Right renal pelvis (tissue), 4 donors: ENCODE data around the gene WDR90. TPM values are rescaled to one million over a fixed set of nuclear protein-coding genes. Genes with fewer than 3 reads are reported as not detected.

Experiments used
- DNase-seq, 4 donors: peaks; one replicate each; pipeline ENCODE4 v3.0.0-alpha.2; 2013; ENCODE audit warnings: low read depth in 4 of 4, low spot score in 3 of 4, missing footprints in 1 of 4
- polyA plus RNA-seq, 4 donors: library from polyadenylated mRNA; unstranded; fragments of 120-200 nt; gene quantifications; one replicate each; pipeline ENCODE4 v1.2.1, GENCODE V29; 2013; ENCODE audit not compliant: insufficient read length in 4 of 4

The WDR90 gene
- polyA plus RNA-seq, 4 donors: 28.1 to 49.7 (median 37.7) TPM

DNA sequence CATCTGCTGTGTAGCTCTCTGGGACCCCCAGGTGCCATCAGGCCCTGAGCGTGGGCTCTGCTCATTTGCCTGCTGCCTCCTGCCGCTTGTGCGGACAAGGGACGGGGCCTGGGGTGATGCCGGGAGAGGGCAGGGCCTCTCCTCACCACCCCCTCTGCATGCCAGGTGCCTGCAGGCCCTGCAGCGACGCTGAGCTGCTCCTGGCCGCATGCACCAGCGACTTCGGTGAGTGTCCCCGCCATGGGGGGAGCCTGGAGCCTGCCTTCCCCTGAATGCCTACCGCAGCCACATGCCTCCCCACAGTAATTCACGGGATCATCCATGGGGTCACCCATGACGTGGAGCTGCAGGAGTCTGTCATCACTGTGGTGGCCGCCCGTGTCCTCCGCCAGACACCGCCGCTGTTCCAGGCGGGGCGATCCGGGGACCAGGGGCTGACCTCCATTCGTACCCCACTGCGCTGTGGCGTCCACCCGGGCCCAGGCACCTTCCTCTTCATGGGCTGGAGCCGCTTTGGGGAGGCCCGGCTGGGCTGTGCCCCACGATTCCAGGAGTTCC lies 67.7 kb downstream of the WDR90 start:
- no peak for DNase-seq

Other genes with a start within 250 kb of the WDR90 start
- gene DECR2, start 247.5 kb upstream of the WDR90 start, polyA plus RNA-seq: 10 to 100 TPM; 17.8 to 40.4 (median 32.2) TPM
- gene RAB11FIP3, start 223.7 kb upstream of the WDR90 start, polyA plus RNA-seq: 100 to 1,000 TPM in 1 of 4 donors, 10 to 100 TPM in 3; 72.7 to 100 (median 91.3) TPM
- 10 to 100 TPM; 23.1 to 35.7 (median 26.3) TPM for gene CAPN15, start 121.7 kb upstream of the WDR90 start, polyA plus RNA-seq
- gene PRR35, start 89.0 kb upstream of the WDR90 start, polyA plus RNA-seq: 10 to 100 TPM; 10.5 to 18.4 (median 11.0) TPM
- gene NHLRC4, start 82.4 kb upstream of the WDR90 start, polyA plus RNA-seq: 1 to 10 TPM; 7.2 to 9.9 (median 8.0) TPM
- 10 to 100 TPM; 54.7 to 75.4 (median 65.0) TPM for gene PIGQ, start 79.4 kb upstream of the WDR90 start, polyA plus RNA-seq
- gene RAB40C, start 59.3 kb upstream of the WDR90 start, polyA plus RNA-seq: 10 to 100 TPM; 17.1 to 28.6 (median 19.9) TPM
- 1 to 10 TPM; 1.4 to 2.8 (median 1.7) TPM for gene WFIKKN1, start 18.4 kb upstream of the WDR90 start, polyA plus RNA-seq
- 10 to 100 TPM; 46.8 to 75.5 (median 51.3) TPM for gene METTL26, start 13.1 kb upstream of the WDR90 start, polyA plus RNA-seq
- 10 to 100 TPM; 15.4 to 28.0 (median 17.3) TPM for gene MCRIP2, start 7.5 kb upstream of the WDR90 start, polyA plus RNA-seq
- gene RHOT2, start 18.8 kb downstream of the WDR90 start, polyA plus RNA-seq: 100 to 1,000 TPM in 1 of 4 donors, 10 to 100 TPM in 3; 70.5 to 111 (median 77.6) TPM
- gene RHBDL1, start 26.3 kb downstream of the WDR90 start, polyA plus RNA-seq: 1 to 10 TPM in 3 of 4 donors, under 1 TPM in 1; 0.91 to 2.7 (median 1.8) TPM
- gene STUB1, start 31.0 kb downstream of the WDR90 start, polyA plus RNA-seq: 100 to 1,000 TPM in 3 of 4 donors, 10 to 100 TPM in 1; 93.2 to 138 (median 122) TPM
- gene JMJD8, start 35.0 kb downstream of the WDR90 start, polyA plus RNA-seq: 10 to 100 TPM; 64.4 to 85.4 (median 66.1) TPM
- gene WDR24, start 41.0 kb downstream of the WDR90 start, polyA plus RNA-seq: 10 to 100 TPM in 3 of 4 donors, 1 to 10 TPM in 1; 10.0 to 14.0 (median 10.8) TPM
- 1 to 10 TPM in 3 of 4 donors, under 1 TPM in 1; 0.79 to 1.8 (median 1.2) TPM for gene FBXL16, start 56.4 kb downstream of the WDR90 start, polyA plus RNA-seq
- 10 to 100 TPM in 1 of 4 donors, 1 to 10 TPM in 3; 5.8 to 17.0 (median 9.3) TPM for gene METRN, start 65.8 kb downstream of the WDR90 start, polyA plus RNA-seq
- gene ANTKMT, start 71.8 kb downstream of the WDR90 start, polyA plus RNA-seq: 10 to 100 TPM; 13.5 to 27.8 (median 14.4) TPM
- gene CCDC78, start 77.1 kb downstream of the WDR90 start, polyA plus RNA-seq: 1 to 10 TPM; 1.1 to 3.6 (median 1.8) TPM
- 1 to 10 TPM; 3.1 to 7.3 (median 3.2) TPM for gene HAGHL, start 77.7 kb downstream of the WDR90 start, polyA plus RNA-seq
- gene CIAO3, start 91.6 kb downstream of the WDR90 start, polyA plus RNA-seq: 10 to 100 TPM; 21.0 to 28.5 (median 25.2) TPM
- 10 to 100 TPM; 11.4 to 33.7 (median 22.2) TPM for gene MSLN, start 111.4 kb downstream of the WDR90 start, polyA plus RNA-seq
- 10 to 100 TPM; 10.6 to 21.7 (median 12.0) TPM for gene RPUSD1, start 139.0 kb downstream of the WDR90 start, polyA plus RNA-seq
- gene CHTF18, start 139.3 kb downstream of the WDR90 start, polyA plus RNA-seq: 10 to 100 TPM; 23.3 to 33.3 (median 25.9) TPM
- under 1 TPM in 3 of 4 donors, not detected in 1; 0.18 to 0.37 (median 0.36) TPM for gene GNG13, start 151.4 kb downstream of the WDR90 start, polyA plus RNA-seq